ENCODE measurements around the gene NFKB1. TPM values are rescaled to one million over a fixed set of nuclear protein-coding genes. Genes with fewer than 3 reads are reported as not detected.

The NFKB1 gene
- total and polyA plus RNA-seq, 10 donors = 15.9 to 94.4 (median 55.3) TPM

GRCh38 chr4:102579794-102580462 lies 78.8 kb downstream of the NFKB1 start:
- WGBS, 5 donors = 77 to 83% (median 80%) methylated on average over 2 of the region's 2 CpGs
- peaks cover 2 to 88% (median 73%) of the 10 kb centered on the region in 6 donors for H3K36me3 ChIP-seq
- no peak overlapping the region for H3K27ac ChIP-seq
- no peak overlapping the region for H3K4me3 ChIP-seq
- H3K4me1 ChIP-seq = peaks cover 0 to 21% (median 7%) of the 10 kb centered on the region in 6 donors
- no peak for DNase-seq
- H3K9me3 ChIP-seq = no peaks in the 10 kb centered on the region
- no peaks in the 10 kb centered on the region for H3K27me3 ChIP-seq (replicated peaks in 1 of 7)
- intact Hi-C loops (cut with DNase I; ENCODE audit: low total_unique reads) = no loop called here
- no peak for TF ChIP-seq POLR2AphosphoS5 (IDR thresholded peaks at IDR 0.05)
- no peak for TF ChIP-seq POLR2A (IDR thresholded peaks at IDR 0.05)
- TF ChIP-seq CTCF (IDR thresholded peaks at IDR 0.05 in 8 of 11, conservative IDR thresholded peaks at IDR 0.05 in 3 of 11) = no peak

- Histone ChIP-seq H3K4me1 (peaks cover 0 to 16% (median 2%) of the 10 kb centered on the region in 6 donors), H3K9me3 (no peaks in the 10 kb centered on the region), H3K27ac (no peak overlapping the region), H3K4me3 (no peak overlapping the region), H3K27me3 (replicated peaks in 1 of 7) (no peaks in the 10 kb centered on the region), H3K36me3 (peaks cover 2 to 93% (median 78%) of the 10 kb centered on the region in 6 donors)
- TF ChIP-seq POLR2A (IDR thresholded peaks at IDR 0.05) (no peak), CTCF (IDR thresholded peaks at IDR 0.05 in 8 of 11, conservative IDR thresholded peaks at IDR 0.05 in 3 of 11) (no peak), POLR2AphosphoS5 (IDR thresholded peaks at IDR 0.05) (no peak)
- WGBS, 5 donors = 72 to 87% (median 78%) methylated on average over 1 of the region's 1 CpG
- intact Hi-C loops (cut with DNase I; ENCODE audit: low total_unique reads) = no loop called here
- no peak for DNase-seq
Measured at GRCh38 chr4:102580463-102580842, 79.3 kb downstream of the NFKB1 start.

- H3K27me3 ChIP-seq (replicated peaks in 1 of 7) = no peaks in the 10 kb centered on the region
- H3K4me3 ChIP-seq = no peak overlapping the region
- no peaks in the 10 kb centered on the region for H3K9me3 ChIP-seq
- peaks cover 0 to 27% (median 0%) of the 10 kb centered on the region in 6 donors for H3K4me1 ChIP-seq
- DNase-seq = no peak
- TF ChIP-seq POLR2A (IDR thresholded peaks at IDR 0.05) = no peak
- TF ChIP-seq POLR2AphosphoS5 (IDR thresholded peaks at IDR 0.05) = no peak
- TF ChIP-seq CTCF (IDR thresholded peaks at IDR 0.05 in 8 of 11, conservative IDR thresholded peaks at IDR 0.05 in 3 of 11) = no peak
- H3K36me3 ChIP-seq = peaks cover 2 to 100% (median 80%) of the 10 kb centered on the region in 6 donors
- intact Hi-C loops (cut with DNase I; ENCODE audit: low total_unique reads) = no loop called here
- 98 to 100% (median 98%) methylated on average over 1 of the region's 1 CpG for WGBS, 5 donors
- H3K27ac ChIP-seq = no peak overlapping the region
Measured at GRCh38 chr4:102584091-102584490, 82.9 kb downstream of the NFKB1 start.

- Histone ChIP-seq H3K27me3 (replicated peaks in 1 of 7) (no peaks in the 10 kb centered on the region), H3K4me1 (peaks cover 0 to 16% (median 0%) of the 10 kb centered on the region in 6 donors), H3K9me3 (no peaks in the 10 kb centered on the region), H3K4me3 (no peak overlapping the region), H3K27ac (no peak overlapping the region), H3K36me3 (peaks cover 2 to 99% (median 78%) of the 10 kb centered on the region in 6 donors)
- WGBS, 5 donors = 77 to 92% (median 85%) methylated on average over 2 of the region's 2 CpGs
- no peak for DNase-seq
- TF ChIP-seq CTCF (IDR thresholded peaks at IDR 0.05 in 8 of 11, conservative IDR thresholded peaks at IDR 0.05 in 3 of 11) = no peak
- no peak for TF ChIP-seq POLR2A (IDR thresholded peaks at IDR 0.05)
- no peak for TF ChIP-seq POLR2AphosphoS5 (IDR thresholded peaks at IDR 0.05)
- intact Hi-C loops (cut with DNase I; ENCODE audit: low total_unique reads) = no loop called here
Measured at GRCh38 chr4:102585329-102585728, 84.2 kb downstream of the NFKB1 start.
